ENCODE measurements around the gene TYROBP. TPM values are rescaled to one million over a fixed set of nuclear protein-coding genes. Genes with fewer than 3 reads are reported as not detected.
A peak's percentile ranks its signal among the peaks of the same experiment; 100 is the strongest.

TYROBP gene
- total RNA-seq, 4 donors from 2014 or later = 47.1 to 145 (median 50.7) TPM

- intact Hi-C loops (cut with DNase I) = loop anchor here (1.0 to 5.0 kb wide), 3 partner anchors 35 to 240 kb away; no protein-coding TSS in a partner anchor
- Histone ChIP-seq H3K36me3 (no peaks in the 10 kb centered on the region), H3K4me3 (peak overlapping the region in 2 of 4 donors; percentile 10 to 24), H3K4me1 (peaks cover 15 to 30% (median 26%) of the 10 kb centered on the region in 4 donors), H3K9me3 (no peaks in the 10 kb centered on the region), H3K27me3 (no peaks in the 10 kb centered on the region), H3K27ac (replicated peaks in 1 of 4) (no peak overlapping the region)
- no peak for TF ChIP-seq POLR2A (IDR thresholded peaks at IDR 0.05; ENCODE audit: low read depth)
- no peak for TF ChIP-seq EP300 (IDR thresholded peaks at IDR 0.05)
- TF ChIP-seq CTCF (IDR thresholded peaks at IDR 0.05) = no peak
- TF ChIP-seq POLR2AphosphoS5 (IDR thresholded peaks at IDR 0.05) = no peak
- WGBS = 7% methylated on average over 8 of the region's 9 CpGs
- DNase-seq (ENCODE audit: extremely low spot score) = no peak
Measured at GRCh38 chr19:35931874-35932202, 23.7 kb upstream of the TYROBP start.

GRCh38 chr19:35931161-35931873, 23.2 kb upstream of the TYROBP start:
- Histone ChIP-seq H3K9me3 (no peaks in the 10 kb centered on the region), H3K4me1 (peaks cover 13 to 25% (median 22%) of the 10 kb centered on the region in 4 donors), H3K27ac (replicated peaks in 1 of 4) (peak overlapping the region; percentile 55 to 80 (median 66)), H3K4me3 (peak overlapping the region in 3 of 4 donors; percentile 14 to 24 (median 24)), H3K36me3 (no peaks in the 10 kb centered on the region), H3K27me3 (no peaks in the 10 kb centered on the region)
- DNase-seq (ENCODE audit: extremely low spot score) = peak; percentile 100
- under 1% methylated on average over 10 of the region's 47 CpGs for WGBS
- TF ChIP-seq POLR2A (IDR thresholded peaks at IDR 0.05; ENCODE audit: low read depth) (no peak), CTCF (IDR thresholded peaks at IDR 0.05) (peak; percentile 85 to 99 (median 97)), POLR2AphosphoS5 (IDR thresholded peaks at IDR 0.05) (peak; percentile 97 to 100)
- intact Hi-C loops (cut with DNase I) = loop anchor here (1.0 to 5.0 kb wide), 3 partner anchors 34 to 239 kb away; no protein-coding TSS in a partner anchor

DNA sequence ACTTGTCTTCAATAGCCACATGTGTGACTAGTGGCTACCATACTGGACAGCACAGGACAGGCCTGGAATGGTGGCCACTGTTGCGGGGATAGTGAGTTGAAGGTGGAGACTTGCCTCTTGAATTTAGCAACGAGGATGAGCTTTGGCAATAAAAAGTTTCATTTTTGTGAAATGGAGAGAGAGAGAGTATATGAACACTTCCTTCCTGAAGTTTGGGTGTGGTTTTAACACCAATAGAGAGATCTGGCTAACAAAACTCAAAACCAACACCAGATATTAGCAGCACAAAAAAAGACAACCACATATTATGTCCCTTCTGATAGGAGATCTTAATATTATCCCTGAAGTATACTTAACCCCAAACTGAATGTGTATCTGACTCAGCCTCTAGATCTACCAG, 21.8 kb upstream of the TYROBP start:
- Histone ChIP-seq H3K4me1 (peaks cover 4 to 15% (median 11%) of the 10 kb centered on the region in 4 donors), H3K27me3 (peaks cover 0 to 7% (median 0%) of the 10 kb centered on the region in 4 donors), H3K9me3 (peaks cover 0 to 5% (median 0%) of the 10 kb centered on the region in 4 donors), H3K4me3 (no peak overlapping the region), H3K36me3 (no peaks in the 10 kb centered on the region), H3K27ac (replicated peaks in 1 of 4) (peak overlapping the region in 1 of 4 donors; percentile 10)
- intact Hi-C loops (cut with DNase I) = loop anchor here (5.0 kb wide), 3 partner anchors 33 to 238 kb away; no protein-coding TSS in a partner anchor
- no peak for TF ChIP-seq POLR2A (IDR thresholded peaks at IDR 0.05; ENCODE audit: low read depth)
- no peak for TF ChIP-seq EP300 (IDR thresholded peaks at IDR 0.05)
- TF ChIP-seq POLR2AphosphoS5 (IDR thresholded peaks at IDR 0.05) = no peak
- WGBS = 56% methylated on average over 2 of the region's 2 CpGs
- no peak for DNase-seq (ENCODE audit: extremely low spot score)

- Histone ChIP-seq H3K27me3 (peaks cover 0 to 7% (median 0%) of the 10 kb centered on the region in 4 donors), H3K27ac (replicated peaks in 1 of 4) (no peak overlapping the region), H3K4me3 (no peak overlapping the region), H3K9me3 (peaks cover 0 to 5% (median 0%) of the 10 kb centered on the region in 4 donors), H3K36me3 (no peaks in the 10 kb centered on the region), H3K4me1 (peaks cover 4 to 15% (median 11%) of the 10 kb centered on the region in 4 donors)
- no peak for DNase-seq (ENCODE audit: extremely low spot score)
- 89% methylated on average over 5 of the region's 5 CpGs for WGBS
- intact Hi-C loops (cut with DNase I) = loop anchor here (5.0 kb wide), 1 partner anchor 166 kb away; no protein-coding TSS in a partner anchor
- TF ChIP-seq POLR2A (IDR thresholded peaks at IDR 0.05; ENCODE audit: low read depth) (no peak), CTCF (IDR thresholded peaks at IDR 0.05) (no peak), EP300 (IDR thresholded peaks at IDR 0.05) (no peak), POLR2AphosphoS5 (IDR thresholded peaks at IDR 0.05) (no peak)
Measured at GRCh38 chr19:35928507-35928906, 20.4 kb upstream of the TYROBP start.

DNA sequence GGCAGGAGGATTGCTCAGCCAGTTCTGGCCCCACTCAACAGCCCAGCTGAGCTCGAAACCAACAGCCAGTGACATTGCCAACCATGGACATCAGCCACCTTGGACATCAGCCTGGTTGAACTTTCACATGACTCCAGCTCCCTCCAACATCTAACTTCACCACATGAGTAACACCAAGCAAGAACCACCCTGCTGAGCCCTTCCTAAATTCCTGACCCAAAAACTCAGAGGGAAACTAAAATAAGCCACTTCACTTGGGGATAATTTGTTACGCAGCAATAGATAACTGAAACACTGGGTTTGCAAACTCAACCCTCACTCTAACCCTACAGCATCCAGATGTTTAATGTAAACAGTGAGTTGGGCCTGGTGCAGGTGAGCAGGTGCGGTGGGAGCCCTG, 17.4 kb upstream of the TYROBP start:
- WGBS = 93% methylated on average over 3 of the region's 3 CpGs
- TF ChIP-seq POLR2AphosphoS5 (IDR thresholded peaks at IDR 0.05) (no peak), POLR2A (IDR thresholded peaks at IDR 0.05; ENCODE audit: low read depth) (no peak), EP300 (IDR thresholded peaks at IDR 0.05) (no peak), CTCF (IDR thresholded peaks at IDR 0.05) (no peak)
- H3K27ac ChIP-seq (replicated peaks in 1 of 4) = no peak overlapping the region
- H3K4me3 ChIP-seq = no peak overlapping the region
- no peaks in the 10 kb centered on the region for H3K36me3 ChIP-seq
- DNase-seq (ENCODE audit: extremely low spot score) = no peak
- H3K27me3 ChIP-seq = peaks cover 0 to 7% (median 0%) of the 10 kb centered on the region in 4 donors
- H3K4me1 ChIP-seq = peaks cover 0 to under 1% (median 0%) of the 10 kb centered on the region in 4 donors
- peaks cover 0 to 5% (median 0%) of the 10 kb centered on the region in 4 donors for H3K9me3 ChIP-seq
- intact Hi-C loops (cut with DNase I) = loop anchor here (5.0 kb wide), 1 partner anchor 163 kb away; no protein-coding TSS in a partner anchor
